ENCODE measurements around the gene NPY1R.

DNA sequence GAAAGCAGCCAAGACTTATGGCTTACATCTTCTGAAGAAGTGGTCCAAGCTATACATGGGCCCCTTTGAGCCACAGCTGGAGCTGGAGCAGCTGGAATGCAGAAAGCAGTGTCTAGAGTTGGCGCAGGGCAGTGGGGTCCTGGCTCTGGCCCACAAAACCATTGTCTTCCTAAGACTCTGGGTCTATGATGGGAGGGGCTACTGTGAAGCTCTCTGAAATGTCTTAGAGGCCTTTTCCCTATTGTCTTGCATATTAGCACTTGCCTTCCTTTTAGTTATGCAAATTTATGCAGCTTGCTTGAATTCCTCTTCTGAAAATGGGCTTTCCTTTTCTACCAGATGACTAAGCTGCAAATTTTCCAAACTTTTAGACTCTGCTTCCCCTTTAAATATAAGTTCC, 15.3 kb downstream of the NPY1R start:
- no peak for TF ChIP-seq EZH2 (IDR thresholded peaks at IDR 0.05; ENCODE audit: borderline replicate concordance, insufficient read depth, low read length, poor library complexity, severe bottlenecking)
- TF ChIP-seq, protein P1, sequence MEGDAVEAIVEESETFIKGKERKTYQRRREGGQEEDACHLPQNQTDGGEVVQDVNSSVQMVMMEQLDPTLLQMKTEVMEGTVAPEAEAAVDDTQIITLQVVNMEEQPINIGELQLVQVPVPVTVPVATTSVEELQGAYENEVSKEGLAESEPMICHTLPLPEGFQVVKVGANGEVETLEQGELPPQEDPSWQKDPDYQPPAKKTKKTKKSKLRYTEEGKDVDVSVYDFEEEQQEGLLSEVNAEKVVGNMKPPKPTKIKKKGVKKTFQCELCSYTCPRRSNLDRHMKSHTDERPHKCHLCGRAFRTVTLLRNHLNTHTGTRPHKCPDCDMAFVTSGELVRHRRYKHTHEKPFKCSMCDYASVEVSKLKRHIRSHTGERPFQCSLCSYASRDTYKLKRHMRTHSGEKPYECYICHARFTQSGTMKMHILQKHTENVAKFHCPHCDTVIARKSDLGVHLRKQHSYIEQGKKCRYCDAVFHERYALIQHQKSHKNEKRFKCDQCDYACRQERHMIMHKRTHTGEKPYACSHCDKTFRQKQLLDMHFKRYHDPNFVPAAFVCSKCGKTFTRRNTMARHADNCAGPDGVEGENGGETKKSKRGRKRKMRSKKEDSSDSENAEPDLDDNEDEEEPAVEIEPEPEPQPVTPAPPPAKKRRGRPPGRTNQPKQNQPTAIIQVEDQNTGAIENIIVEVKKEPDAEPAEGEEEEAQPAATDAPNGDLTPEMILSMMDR (IDR thresholded peaks at IDR 0.05; ENCODE audit: poor library complexity, severe bottlenecking), result no peak
- TF ChIP-seq POLR2AphosphoS5 (IDR thresholded peaks at IDR 0.05), result no peak
- TF ChIP-seq, protein P2, sequence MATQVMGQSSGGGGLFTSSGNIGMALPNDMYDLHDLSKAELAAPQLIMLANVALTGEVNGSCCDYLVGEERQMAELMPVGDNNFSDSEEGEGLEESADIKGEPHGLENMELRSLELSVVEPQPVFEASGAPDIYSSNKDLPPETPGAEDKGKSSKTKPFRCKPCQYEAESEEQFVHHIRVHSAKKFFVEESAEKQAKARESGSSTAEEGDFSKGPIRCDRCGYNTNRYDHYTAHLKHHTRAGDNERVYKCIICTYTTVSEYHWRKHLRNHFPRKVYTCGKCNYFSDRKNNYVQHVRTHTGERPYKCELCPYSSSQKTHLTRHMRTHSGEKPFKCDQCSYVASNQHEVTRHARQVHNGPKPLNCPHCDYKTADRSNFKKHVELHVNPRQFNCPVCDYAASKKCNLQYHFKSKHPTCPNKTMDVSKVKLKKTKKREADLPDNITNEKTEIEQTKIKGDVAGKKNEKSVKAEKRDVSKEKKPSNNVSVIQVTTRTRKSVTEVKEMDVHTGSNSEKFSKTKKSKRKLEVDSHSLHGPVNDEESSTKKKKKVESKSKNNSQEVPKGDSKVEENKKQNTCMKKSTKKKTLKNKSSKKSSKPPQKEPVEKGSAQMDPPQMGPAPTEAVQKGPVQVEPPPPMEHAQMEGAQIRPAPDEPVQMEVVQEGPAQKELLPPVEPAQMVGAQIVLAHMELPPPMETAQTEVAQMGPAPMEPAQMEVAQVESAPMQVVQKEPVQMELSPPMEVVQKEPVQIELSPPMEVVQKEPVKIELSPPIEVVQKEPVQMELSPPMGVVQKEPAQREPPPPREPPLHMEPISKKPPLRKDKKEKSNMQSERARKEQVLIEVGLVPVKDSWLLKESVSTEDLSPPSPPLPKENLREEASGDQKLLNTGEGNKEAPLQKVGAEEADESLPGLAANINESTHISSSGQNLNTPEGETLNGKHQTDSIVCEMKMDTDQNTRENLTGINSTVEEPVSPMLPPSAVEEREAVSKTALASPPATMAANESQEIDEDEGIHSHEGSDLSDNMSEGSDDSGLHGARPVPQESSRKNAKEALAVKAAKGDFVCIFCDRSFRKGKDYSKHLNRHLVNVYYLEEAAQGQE (IDR thresholded peaks at IDR 0.05; ENCODE audit: borderline replicate concordance), result no peak
- TF ChIP-seq RAD21 (conservative IDR thresholded peaks at IDR 0.05), result no peak
- TF ChIP-seq SMC3 (conservative IDR thresholded peaks at IDR 0.05; ENCODE audit: poor library complexity), result no peak
- no peak for TF ChIP-seq MXI1 (conservative IDR thresholded peaks at IDR 0.05; ENCODE audit: poor library complexity, severe bottlenecking)
